Endothelial cell of umbilical vein (primary cell): ENCODE measurements around the gene CCDC136. TPM values are rescaled to one million over a fixed set of nuclear protein-coding genes. Genes with fewer than 3 reads are reported as not detected.

Experiments
- BruUV-seq: library from RNA; stranded (reverse); fragments of 400-500 nt; replicated peaks from 2 replicates; lab custom pipeline; 2021; lab: Mats Ljungman, UMichigan
- CTCF ChIA-PET: fragments of 300-600, 350-600 bp; sonication (Branson Sonifier 250); formaldehyde crosslinking; loops from one replicate; lab custom pipeline; 2021; ENCODE audit warnings: antibody characterized with exemption, inconsistent platforms; lab: Charles Lee
- POLR2A ChIA-PET: fragments of 300-600, 350-600 bp; sonication (Branson Sonifier 250); formaldehyde crosslinking; loops from one replicate; lab custom pipeline; 2021; ENCODE audit warnings: antibody characterized with exemption, inconsistent platforms; lab: Charles Lee
- DNase-seq: peaks from one replicate; pipeline ENCODE4 v3.0.0-alpha.2; 2011; ENCODE audit warnings: low read depth, low spot score
- FAIRE-seq: peaks from 2 replicates; lab custom pipeline; 2011; peaks lifted over from hg19 to GRCh38; lab: Jason Lieb, UNC
- H2AFZ ChIP-seq: 2 replicates; pipeline ENCODE4 v1.6.0; 2012; ENCODE audit warnings: low read depth, low read length, control low read depth, inconsistent platforms
- H3K27ac ChIP-seq: 2 replicates; pipeline ENCODE4 v1.5.1; 2011; ENCODE audit warnings: low read depth, mild to moderate bottlenecking, control low read depth, low read length, moderate library complexity; ENCODE audit not compliant: insufficient read depth
- H3K27me3 ChIP-seq, 2 experiments: 2 replicates each; pipeline versions ENCODE4 v1.6.0 to v1.6.1; 2011; ENCODE audit warnings: low read length in 2 of 2, mixed read lengths in 1 of 2; ENCODE audit not compliant: control insufficient read depth in 2 of 2, insufficient read depth in 2 of 2
- H3K36me3 ChIP-seq, 2 experiments: 2 replicates in 1 of 2; 3 replicates in 1 of 2; pipeline ENCODE4 v1.5.1; 2011; ENCODE audit warnings: low read length in 2 of 2, mild to moderate bottlenecking in 1 of 2, moderate library complexity in 1 of 2; ENCODE audit not compliant: control insufficient read depth in 2 of 2, insufficient read depth in 2 of 2; ENCODE audit errors: extremely low read depth in 1 of 2
- H3K4me1 ChIP-seq: 3 replicates; pipeline ENCODE4 v1.5.1; 2011; ENCODE audit warnings: mild to moderate bottlenecking, low read length; ENCODE audit not compliant: control insufficient read depth, insufficient read depth; ENCODE audit errors: extremely low read depth
- H3K4me2 ChIP-seq: 2 replicates; pipeline ENCODE4 v1.6.1; 2011; ENCODE audit warnings: low read length, control low read depth, mixed read lengths; ENCODE audit not compliant: insufficient read depth
- H3K4me3 ChIP-seq, 3 experiments: fragments of 200-600 bp in 1 of 3; sonication (generic), shearing (Covaris generic) in 1 of 3; replicated peaks in 1 of 3; 2 replicates each; pipeline ENCODE4 v1.5.1; 2011 to 2016; ENCODE audit warnings: control low read depth in 3 of 3, low read length in 3 of 3, mild to moderate bottlenecking in 2 of 3, inconsistent platforms in 1 of 3, low read depth in 1 of 3, moderate library complexity in 1 of 3; ENCODE audit not compliant: insufficient read depth in 1 of 3
- H3K79me2 ChIP-seq: 2 replicates; pipeline ENCODE4 v1.6.0; 2012; ENCODE audit warnings: low read length, inconsistent platforms; ENCODE audit not compliant: control insufficient read depth, insufficient read depth
- H3K9ac ChIP-seq: replicated peaks from 2 replicates; pipeline ENCODE3; 2011; ENCODE audit warnings: low read length, control low read depth; ENCODE audit not compliant: insufficient read depth; ENCODE audit errors: extremely low read depth
- H3K9me1 ChIP-seq: replicated peaks from 3 replicates; pipeline ENCODE4 v1.6.0; 2011; ENCODE audit warnings: mild to moderate bottlenecking, low read length; ENCODE audit not compliant: control insufficient read depth, insufficient read depth; ENCODE audit errors: extremely low read depth
- H3K9me3 ChIP-seq: replicated peaks from 2 replicates; pipeline ENCODE4 v1.5.1; 2012; ENCODE audit warnings: low read length, inconsistent platforms; ENCODE audit not compliant: control insufficient read depth, insufficient read depth
- H4K20me1 ChIP-seq: replicated peaks from 2 replicates; pipeline ENCODE3; 2011; ENCODE audit warnings: mild to moderate bottlenecking, low read length; ENCODE audit not compliant: control insufficient read depth, insufficient read depth; ENCODE audit errors: extremely low read depth
- EZH2 ChIP-seq: IDR thresholded peaks from 2 replicates; pipeline ENCODE4 v1.6.1; 2012; ENCODE audit warnings: borderline replicate concordance, low read depth, mild to moderate bottlenecking, moderate library complexity, low read length, inconsistent platforms; ENCODE audit not compliant: severe bottlenecking
- FOS ChIP-seq: IDR thresholded peaks from 2 replicates; pipeline ENCODE4 v1.6.1; 2011; ENCODE audit warnings: mild to moderate bottlenecking, low read length, moderate library complexity, borderline replicate concordance; ENCODE audit not compliant: insufficient read depth
- GATA2 ChIP-seq: IDR thresholded peaks from 2 replicates; pipeline ENCODE4 v1.7.0; 2011; ENCODE audit warnings: low read depth, mild to moderate bottlenecking, moderate library complexity, mixed read lengths, low read length; ENCODE audit not compliant: insufficient read length, insufficient read depth
- JUN ChIP-seq: IDR thresholded peaks from 2 replicates; pipeline ENCODE4 v1.6.1; 2011; ENCODE audit warnings: borderline replicate concordance, low read depth; ENCODE audit not compliant: insufficient read length, insufficient read depth
- MYC ChIP-seq: IDR thresholded peaks from one replicate; pipeline ENCODE4 v1.6.1; 2011; ENCODE audit warnings: mild to moderate bottlenecking, low read depth, low read length
- POLR2A ChIP-seq: IDR thresholded peaks from 2 replicates; pipeline ENCODE4 v1.6.1; 2012; ENCODE audit warnings: low read depth, mild to moderate bottlenecking, control low read depth, low read length
- POLR2AphosphoS5 ChIP-seq: IDR thresholded peaks from 2 replicates; pipeline ENCODE4 v1.6.1; 2012; ENCODE audit warnings: low read depth, mild to moderate bottlenecking, control low read depth, low read length, moderate library complexity; ENCODE audit not compliant: insufficient read depth
- dilution Hi-C: fragments of 300-500 bp; cut with MboI; formaldehyde crosslinking; loops from one replicate; pipeline ENCODE4 v1.15.0; 2019; ENCODE audit warnings: low sequenced_read_pairs; ENCODE audit not compliant: extremely low pct_ligation_motif_present
- intact Hi-C: fragments of 100-400 bp; cut with micrococcal nuclease; formaldehyde crosslinking; loops from one replicate; pipeline ENCODE4 v1.10.0; 2022
- polyA plus RNA-seq, 4 experiments: library from polyadenylated mRNA; depleted of rRNA in 3 of 4; stranded (reverse) in 3 of 4; unstranded in 1 of 4; fragments of >200 nt; gene quantifications; 2 replicates each; pipeline versions ENCODE4 v1.2.1 to v1.2.3, GENCODE V29; 2011 to 2012; ENCODE audit warnings: missing spikeins in 1 of 4
- total RNA-seq: library from RNA; stranded (reverse); gene quantifications from 2 replicates; pipeline ENCODE4 v1.2.3, GENCODE V29; 2021
- TF ChIP-seq, protein P1 (sequence below): IDR thresholded peaks from 2 replicates; pipeline ENCODE4 v1.6.1; 2011; ENCODE audit not compliant: insufficient read depth, insufficient read length
- TF ChIP-seq, protein P2 (sequence below), 2 donors: IDR thresholded peaks; 1 replicate in 1 of 2; 2 replicates in 1 of 2; pipeline ENCODE4 v1.5.1; 2011; ENCODE audit warnings: low read length in 2 of 2, mild to moderate bottlenecking in 2 of 2, moderate library complexity in 2 of 2, control low read depth in 1 of 2, inconsistent platforms in 1 of 2, low read depth in 1 of 2; ENCODE audit not compliant: insufficient read depth in 1 of 2; ENCODE audit errors: extremely low read depth in 1 of 2

Gene CCDC136
- total and polyA plus RNA-seq, 2 donors (not counting 3 experiments of a cell fraction or from before 2014, with no cell fraction given): 1.8 to 3.3 TPM

DNA sequence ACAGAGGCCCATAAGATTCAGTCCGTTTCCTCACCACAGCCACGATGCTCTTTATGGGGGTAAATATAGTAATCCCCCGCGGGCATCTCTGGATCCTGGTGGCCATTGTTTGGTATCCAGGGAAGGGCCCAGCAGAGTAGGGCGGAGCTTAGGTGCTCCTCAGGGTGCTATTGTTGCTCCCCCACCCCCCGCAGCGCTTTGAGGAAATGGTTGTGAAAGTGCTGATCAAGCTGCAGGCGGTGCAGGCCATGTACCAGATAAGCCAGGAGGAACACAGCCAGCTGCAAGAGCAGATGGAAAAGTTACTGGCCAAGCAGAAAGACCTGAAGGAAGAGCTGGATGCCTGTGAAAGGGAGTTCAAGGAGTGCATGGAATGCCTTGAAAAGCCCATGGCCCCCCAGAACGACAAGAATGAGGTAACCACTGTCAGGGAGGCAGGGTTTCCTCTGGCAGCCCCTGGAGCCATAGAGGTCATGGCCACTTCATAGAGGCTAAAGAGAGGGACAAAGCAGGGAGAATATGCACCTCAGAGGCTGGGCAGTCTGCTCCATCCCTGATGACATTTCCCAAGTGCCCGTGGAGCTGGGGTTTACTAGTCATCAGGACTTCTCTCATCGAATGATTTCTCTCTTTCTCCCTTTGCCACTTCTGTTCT is 20.9 kb downstream of the CCDC136 start:
- Histone ChIP-seq H4K20me1 (no peaks in the 10 kb centered on the region), H3K36me3 (no peaks in the 10 kb centered on the region), H2AFZ (no peak overlapping the region), H3K4me2 (no peak overlapping the region), H3K27ac (no peak overlapping the region), H3K4me3 (no peak overlapping the region), H3K79me2 (no peaks in the 10 kb centered on the region), H3K4me1 (no peaks in the 10 kb centered on the region), H3K27me3 (peaks cover 16 to 18% of the 10 kb centered on the region in 2 experiments), H3K9me1 (no peaks in the 10 kb centered on the region), H3K9ac (no peak overlapping the region), H3K9me3 (no peaks in the 10 kb centered on the region)
- ChIA-PET CTCF (interaction anchor here (1.1 to 2.0 kb wide), 2 partner anchors 31 to 42 kb away, joined by 3 to 5 read pairs; no protein-coding TSS in a partner anchor), POLR2A (no interaction called here)
- no TSS peak for BruUV-seq
- TF ChIP-seq FOS (no peak), POLR2A (no peak), EZH2 (no peak), JUN (no peak), MYC (no peak), POLR2AphosphoS5 (no peak), GATA2 (no peak)
- TF ChIP-seq, protein P1, sequence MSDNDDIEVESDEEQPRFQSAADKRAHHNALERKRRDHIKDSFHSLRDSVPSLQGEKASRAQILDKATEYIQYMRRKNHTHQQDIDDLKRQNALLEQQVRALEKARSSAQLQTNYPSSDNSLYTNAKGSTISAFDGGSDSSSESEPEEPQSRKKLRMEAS: no peak
- TF ChIP-seq, protein P2, sequence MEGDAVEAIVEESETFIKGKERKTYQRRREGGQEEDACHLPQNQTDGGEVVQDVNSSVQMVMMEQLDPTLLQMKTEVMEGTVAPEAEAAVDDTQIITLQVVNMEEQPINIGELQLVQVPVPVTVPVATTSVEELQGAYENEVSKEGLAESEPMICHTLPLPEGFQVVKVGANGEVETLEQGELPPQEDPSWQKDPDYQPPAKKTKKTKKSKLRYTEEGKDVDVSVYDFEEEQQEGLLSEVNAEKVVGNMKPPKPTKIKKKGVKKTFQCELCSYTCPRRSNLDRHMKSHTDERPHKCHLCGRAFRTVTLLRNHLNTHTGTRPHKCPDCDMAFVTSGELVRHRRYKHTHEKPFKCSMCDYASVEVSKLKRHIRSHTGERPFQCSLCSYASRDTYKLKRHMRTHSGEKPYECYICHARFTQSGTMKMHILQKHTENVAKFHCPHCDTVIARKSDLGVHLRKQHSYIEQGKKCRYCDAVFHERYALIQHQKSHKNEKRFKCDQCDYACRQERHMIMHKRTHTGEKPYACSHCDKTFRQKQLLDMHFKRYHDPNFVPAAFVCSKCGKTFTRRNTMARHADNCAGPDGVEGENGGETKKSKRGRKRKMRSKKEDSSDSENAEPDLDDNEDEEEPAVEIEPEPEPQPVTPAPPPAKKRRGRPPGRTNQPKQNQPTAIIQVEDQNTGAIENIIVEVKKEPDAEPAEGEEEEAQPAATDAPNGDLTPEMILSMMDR (IDR thresholded peaks at IDR 0.05; ENCODE audit: extremely low read depth in 1 of 2, insufficient read depth in 1 of 2, low read depth in 1 of 2, low read length in 2 of 2): no peak
- no peak for FAIRE-seq
- intact Hi-C loops (no loop called here), dilution Hi-C loops (no loop called here)
- DNase-seq: no peak
